ENCODE results near the gene GSG1L2. TPM values are rescaled to one million over a fixed set of nuclear protein-coding genes. Genes with fewer than 3 reads are reported as not detected.
A peak's percentile ranks its signal among the peaks of the same experiment; 100 is the strongest.

The GSG1L2 gene
- total and polyA plus RNA-seq, 2 of the 13 experiments (the other 11 are each of a cell fraction or from before 2014, with no cell fraction given): not detected

- TF ChIP-seq UBTF (CRISPR knock-in tag; IDR thresholded peaks at IDR 0.05): no peak
- no peak for TF ChIP-seq POLR2AphosphoS5 (IDR thresholded peaks at IDR 0.05; ENCODE audit: low read depth, low read length)
- no peak for TF ChIP-seq SALL2 (CRISPR knock-in tag; IDR thresholded peaks at IDR 0.05)
- no peak for TF ChIP-seq ZFP37 (CRISPR knock-in tag; IDR thresholded peaks at IDR 0.05; ENCODE audit: borderline replicate concordance)
- TF ChIP-seq GLI4 (CRISPR knock-in tag; IDR thresholded peaks at IDR 0.05; ENCODE audit: borderline replicate concordance): no peak
- TF ChIP-seq ISL2 (CRISPR knock-in tag; IDR thresholded peaks at IDR 0.05): no peak
- TF ChIP-seq NAIF1 (CRISPR knock-in tag; IDR thresholded peaks at IDR 0.05; ENCODE audit: borderline replicate concordance): no peak
- no peak for TF ChIP-seq EED (CRISPR knock-in tag; IDR thresholded peaks at IDR 0.05)
- TF ChIP-seq ZNF546 (CRISPR knock-in tag; conservative IDR thresholded peaks at IDR 0.05): no peak
These were observed 19.2 kb downstream of the GSG1L2 start (continued) for GRCh38 chr17:9802697-9803096.

- H3K4me2 ChIP-seq (ENCODE audit: low read depth, low read length): peak overlapping the region; percentile 20
- H3K9me3 ChIP-seq (ENCODE audit: low read length): no peaks in the 10 kb centered on the region
- H3K27me3 ChIP-seq (ENCODE audit: control insufficient read depth in 1 of 2, insufficient read depth in 2 of 2, low read length in 2 of 2): peaks cover 0 to 33% of the 10 kb centered on the region in 2 experiments; a peak in 3 of 5 replicates
- in situ Hi-C loops (cut with HindIII; ENCODE audit: extremely low pct_ligation_motif_present, low pct_unique_long_range_greater_than_20kb): no loop called here
- H2AFZ ChIP-seq (ENCODE audit: low read length): no peak overlapping the region
- 12% methylated on average over 9 of the region's 13 CpGs for WGBS (ENCODE audit: low lambda C conversion rate)
- BruUV-seq (replicated peaks): no TSS peak
- CTCF ChIA-PET (ENCODE audit: low intra/inter-chr PET ratio, low total read pairs): no interaction called here
- H3K4me1 ChIP-seq (ENCODE audit: insufficient read depth, low read length): no peaks in the 10 kb centered on the region
- TF ChIP-seq ZC3H13 (CRISPR knock-in tag; IDR thresholded peaks at IDR 0.05) (no peak), CTCF (CRISPR knock-in tag; IDR thresholded peaks at IDR 0.05) (peak; percentile 17; the same call in 1 of the 2 replicates)
- FAIRE-seq (no peak), ATAC-seq (peak; percentile 63), DNase-seq (ENCODE audit: low spot score) (no peak)
- H3K36me3 ChIP-seq (replicated peaks in 1 of 2; ENCODE audit: control insufficient read depth in 1 of 2, insufficient read depth in 2 of 2, low read length in 2 of 2): no peaks in the 10 kb centered on the region
- POLR2A ChIA-PET: no interaction called here
- H3K27ac ChIP-seq (ENCODE audit: extremely low read length, insufficient read depth, low read length): no peak overlapping the region
- H3K9ac ChIP-seq (ENCODE audit: insufficient read depth, low read depth, low read length): no peak overlapping the region
- H4K20me1 ChIP-seq (ENCODE audit: insufficient read depth, low read length): no peaks in the 10 kb centered on the region
- H3K4me3 ChIP-seq (replicated peaks in 1 of 3; ENCODE audit: insufficient read depth in 1 of 3, low read depth in 2 of 3, low read length in 3 of 3): no peak overlapping the region; a peak in 1 of 6 replicates
- H3K79me2 ChIP-seq (ENCODE audit: insufficient read depth, low read length): no peaks in the 10 kb centered on the region
- intact Hi-C loops (cut with micrococcal nuclease; ENCODE audit: unreplicated experiment): no loop called here
These were observed 19.6 kb downstream of the GSG1L2 start for GRCh38 chr17:9802294-9802693.
